ENCODE data around the gene NAA40.

DNA sequence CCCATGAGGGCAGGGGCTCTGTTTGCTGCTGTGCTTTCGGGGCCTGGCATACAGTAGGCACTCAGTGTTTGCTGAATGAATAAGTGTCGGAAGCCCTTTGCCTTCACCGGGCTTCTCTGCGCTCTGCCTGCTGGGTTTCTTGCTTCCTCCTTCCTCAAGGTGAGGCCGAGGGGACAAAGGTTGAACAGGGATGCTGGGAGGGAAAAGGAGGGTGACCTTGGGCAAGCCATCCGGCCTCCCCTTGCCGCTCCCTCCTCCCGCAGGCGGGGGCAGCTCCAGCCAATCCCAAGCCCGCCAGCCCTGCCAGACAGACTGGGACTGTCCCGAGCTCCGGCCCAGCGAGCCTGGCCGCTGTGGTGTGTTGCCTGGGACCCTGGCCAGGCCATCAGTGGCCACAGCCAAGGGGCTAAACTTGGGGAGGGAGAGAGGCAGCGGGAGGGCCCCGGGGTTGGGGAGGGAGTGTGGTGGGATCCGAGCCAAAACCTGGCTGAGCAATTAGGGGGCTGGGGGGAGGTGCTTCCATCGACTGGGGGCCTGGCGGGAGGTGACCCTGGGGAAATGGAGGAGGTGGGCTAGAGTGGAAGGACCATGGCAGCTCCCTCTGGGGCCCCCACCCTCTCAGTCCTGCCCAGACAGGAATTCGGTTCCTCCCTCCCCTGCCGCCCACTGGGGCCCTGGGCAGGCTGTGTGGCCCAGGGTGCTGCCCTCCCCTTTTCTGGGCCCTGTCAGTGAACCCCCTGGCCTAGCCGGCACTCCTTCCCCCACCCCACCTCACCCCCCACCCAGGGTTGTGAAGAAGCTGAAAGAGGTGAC is 18.5 kb upstream of the NAA40 start:
- TF ChIP-seq FOXA1 (IDR thresholded peaks at IDR 0.05) (no peak), SP1 (IDR thresholded peaks at IDR 0.05) (no peak), BHLHE40 (IDR thresholded peaks at IDR 0.05; ENCODE audit: borderline replicate concordance) (no peak), HDGF (IDR thresholded peaks at IDR 0.05; ENCODE audit: borderline replicate concordance) (no peak), NFRKB (IDR thresholded peaks at IDR 0.05) (no peak), FOXK2 (IDR thresholded peaks at IDR 0.05) (no peak), LEF1 (IDR thresholded peaks at IDR 0.05; ENCODE audit: borderline replicate concordance) (no peak), ARNT (IDR thresholded peaks at IDR 0.05) (no peak), ELF4 (IDR thresholded peaks at IDR 0.05) (no peak), TARDBP (IDR thresholded peaks at IDR 0.05) (no peak), L3MBTL2 (conservative IDR thresholded peaks at IDR 0.05) (no peak), FOXM1 (IDR thresholded peaks at IDR 0.05; ENCODE audit: borderline replicate concordance) (no peak)

All from HEK293T (cell line).